Esophagus squamous epithelium (tissue), 5 donors: Measurements from ENCODE around the gene ZBTB33. TPM values are rescaled to one million over a fixed set of nuclear protein-coding genes. Genes with fewer than 3 reads are reported as not detected.

Source experiments
- DNase-seq: peaks from one replicate; lab custom pipeline; 2025; lab: John Stamatoyannopoulos, UW
- H3K27ac ChIP-seq, 4 donors: fragments of 200-600 bp; sonication (generic); one replicate each; pipeline ENCODE4 v1.5.1; 2016 to 2019; ENCODE audit warnings: mild to moderate bottlenecking in 1 of 4
- H3K27me3 ChIP-seq, 4 donors: fragments of 200-600 bp; sonication (generic); 1 replicate in 3 of 4; 2 replicates in 1 of 4; pipeline versions ENCODE4 v1.5.1 to v1.6.0; 2017 to 2021; ENCODE audit warnings: antibody characterized with exemption in 1 of 4
- H3K36me3 ChIP-seq, 3 donors: fragments of 200-600 bp; sonication (generic); one replicate each; pipeline ENCODE4 v1.5.1; 2016 to 2019
- H3K4me1 ChIP-seq, 3 donors: fragments of 200-600 bp; sonication (generic); one replicate each; pipeline ENCODE4 v1.5.1; 2017 to 2019
- H3K4me3 ChIP-seq, 4 donors: fragments of 200-600 bp; sonication (generic); 1 replicate in 3 of 4; 2 replicates in 1 of 4; pipeline ENCODE4 v1.5.1; 2016 to 2019; ENCODE audit warnings: mild to moderate bottlenecking in 2 of 4, moderate library complexity in 1 of 4
- H3K9me3 ChIP-seq, 3 donors: fragments of 200-600 bp; sonication (generic); one replicate each; pipeline ENCODE4 v1.5.1; 2016 to 2019
- POLR2A ChIP-seq, 4 donors: fragments of 450-650 bp; IDR thresholded peaks; one replicate each; pipeline ENCODE4 v1.6.1; 2017; ENCODE audit warnings: antibody characterized with exemption in 4 of 4, mild to moderate bottlenecking in 4 of 4, moderate library complexity in 3 of 4
- WGBS, 2 donors: methylation state at CpG; one replicate each; pipeline ENCODE4 v1.1.5; 2018; 5-methylcytosine and 5-hydroxymethylcytosine counted together
- intact Hi-C: fragments of 100-400 bp; cut with DNase I; formaldehyde crosslinking; loops from one replicate; pipeline ENCODE4 v1.15.0; 2022
- total RNA-seq, 4 donors: library from RNA; depleted of rRNA; stranded (reverse); fragments of >200 nt; gene quantifications; one replicate each; pipeline ENCODE4 v1.1.0, GENCODE V29; 2016
- TF ChIP-seq, protein P1 (sequence below), 6 experiments: fragments of 450-650 bp in 4 of 6; fragments of 200-600 bp in 2 of 6; sonication (generic) in 2 of 6; IDR thresholded peaks; one replicate each; pipeline ENCODE4 v1.5.1; 2016 to 2019; ENCODE audit warnings: antibody characterized with exemption in 6 of 6, mild to moderate bottlenecking in 4 of 6, moderate library complexity in 4 of 6
- donor health status: DM: yes; HTN: yes; CAD: no.

ZBTB33 gene
- total RNA-seq, 4 donors from 2014 or later: 10.8 to 19.5 (median 15.6) TPM

DNA sequence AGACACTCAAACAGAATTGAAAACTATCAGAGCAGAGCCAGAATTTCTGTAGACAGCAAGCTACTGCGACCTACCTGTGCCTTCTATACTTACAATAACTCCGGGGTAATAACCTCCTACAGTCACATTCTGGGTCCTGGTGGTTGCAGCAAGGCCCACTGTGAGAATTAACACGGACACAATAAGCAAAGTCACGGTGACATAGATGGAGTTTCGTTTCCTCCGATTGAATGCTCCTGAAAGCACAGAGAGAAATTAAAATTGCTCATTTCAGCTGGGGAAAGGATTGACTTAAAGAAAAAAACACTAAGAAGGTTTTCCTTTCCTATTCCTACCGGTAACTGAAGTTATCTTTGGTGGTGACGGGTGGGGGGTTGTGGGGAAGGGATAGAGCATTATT is 53.6 kb downstream of the ZBTB33 start:
- Histone ChIP-seq H3K27ac (no peak overlapping the region), H3K4me1 (peaks cover 0 to 7% (median 4%) of the 10 kb centered on the region in 3 donors), H3K9me3 (no peaks in the 10 kb centered on the region), H3K36me3 (no peaks in the 10 kb centered on the region), H3K4me3 (no peak overlapping the region), H3K27me3 (peaks cover 0 to 15% (median 1%) of the 10 kb centered on the region in 4 donors)
- DNase-seq: no peak
- no peak for TF ChIP-seq POLR2A (IDR thresholded peaks at IDR 0.05)
- TF ChIP-seq, protein P1, sequence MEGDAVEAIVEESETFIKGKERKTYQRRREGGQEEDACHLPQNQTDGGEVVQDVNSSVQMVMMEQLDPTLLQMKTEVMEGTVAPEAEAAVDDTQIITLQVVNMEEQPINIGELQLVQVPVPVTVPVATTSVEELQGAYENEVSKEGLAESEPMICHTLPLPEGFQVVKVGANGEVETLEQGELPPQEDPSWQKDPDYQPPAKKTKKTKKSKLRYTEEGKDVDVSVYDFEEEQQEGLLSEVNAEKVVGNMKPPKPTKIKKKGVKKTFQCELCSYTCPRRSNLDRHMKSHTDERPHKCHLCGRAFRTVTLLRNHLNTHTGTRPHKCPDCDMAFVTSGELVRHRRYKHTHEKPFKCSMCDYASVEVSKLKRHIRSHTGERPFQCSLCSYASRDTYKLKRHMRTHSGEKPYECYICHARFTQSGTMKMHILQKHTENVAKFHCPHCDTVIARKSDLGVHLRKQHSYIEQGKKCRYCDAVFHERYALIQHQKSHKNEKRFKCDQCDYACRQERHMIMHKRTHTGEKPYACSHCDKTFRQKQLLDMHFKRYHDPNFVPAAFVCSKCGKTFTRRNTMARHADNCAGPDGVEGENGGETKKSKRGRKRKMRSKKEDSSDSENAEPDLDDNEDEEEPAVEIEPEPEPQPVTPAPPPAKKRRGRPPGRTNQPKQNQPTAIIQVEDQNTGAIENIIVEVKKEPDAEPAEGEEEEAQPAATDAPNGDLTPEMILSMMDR (IDR thresholded peaks at IDR 0.05): no peak
- intact Hi-C loops: no loop called here
- WGBS, 2 donors: 71 to 76% methylated on average over 6 to 8 of the region's 8 CpGs

DNA sequence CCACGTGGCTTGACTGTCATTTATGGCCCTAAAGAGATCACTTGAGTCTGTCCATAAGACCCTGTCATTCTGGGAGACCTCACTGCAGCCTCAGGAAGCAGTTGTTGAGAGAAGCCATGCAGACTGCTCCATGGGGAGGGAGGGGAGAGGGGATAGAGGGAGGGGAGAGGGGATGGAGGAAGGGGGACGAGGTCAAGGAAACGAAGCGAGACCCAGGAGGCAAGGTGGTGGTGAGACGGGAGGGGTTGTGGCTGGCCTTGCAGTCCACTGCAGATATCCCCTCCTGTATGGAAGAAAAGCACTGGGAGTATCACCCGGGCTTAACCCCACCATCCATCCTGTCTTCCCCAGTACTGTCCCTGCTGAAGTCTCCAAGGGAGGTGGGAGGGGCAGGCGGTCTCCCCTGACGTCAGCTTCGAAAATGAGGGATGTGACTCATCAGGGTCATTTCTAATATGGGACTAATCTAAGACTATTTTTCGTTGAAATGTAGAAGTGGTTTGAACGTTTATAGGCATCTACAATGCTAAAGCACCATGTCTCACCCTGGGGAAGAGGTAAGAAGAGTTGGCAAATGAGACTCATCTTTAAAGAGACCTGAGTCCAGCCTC is 55.0 kb downstream of the ZBTB33 start:
- TF ChIP-seq POLR2A (IDR thresholded peaks at IDR 0.05): no peak
- TF ChIP-seq, protein P1 (IDR thresholded peaks at IDR 0.05): no peak
- intact Hi-C loops: no loop called here
- H3K9me3 ChIP-seq: no peaks in the 10 kb centered on the region
- H3K36me3 ChIP-seq: no peaks in the 10 kb centered on the region
- H3K27me3 ChIP-seq: peaks cover 0 to 23% (median 1%) of the 10 kb centered on the region in 4 donors
- no peak overlapping the region for H3K27ac ChIP-seq
- DNase-seq: no peak
- H3K4me3 ChIP-seq: no peak overlapping the region
- WGBS, 2 donors: 50 to 86% methylated on average over 6 to 11 of the region's 11 CpGs
- peaks cover 0 to 19% (median 4%) of the 10 kb centered on the region in 3 donors for H3K4me1 ChIP-seq

DNA sequence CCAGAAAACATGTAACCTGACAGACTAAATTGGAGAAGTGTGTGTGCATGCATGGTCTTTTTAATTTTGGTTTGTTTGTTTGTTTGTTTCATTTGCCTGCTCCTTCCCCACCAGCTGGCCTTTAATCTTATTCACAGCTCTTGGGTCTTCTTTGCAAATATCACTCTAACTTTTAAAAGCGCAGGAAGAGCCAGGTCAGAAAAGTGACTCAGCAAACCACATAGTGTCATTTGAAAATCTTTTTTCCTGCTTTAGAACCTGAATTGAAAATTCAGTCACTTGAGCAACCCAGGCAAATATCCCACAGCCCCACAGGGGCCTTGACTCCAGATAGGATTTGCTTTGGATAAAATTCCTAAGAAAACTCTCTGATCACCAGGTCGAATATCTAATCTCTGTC is 56.0 kb downstream of the ZBTB33 start:
- no peak overlapping the region for H3K27ac ChIP-seq
- intact Hi-C loops: no loop called here
- H3K36me3 ChIP-seq: no peaks in the 10 kb centered on the region
- DNase-seq: no peak
- H3K4me1 ChIP-seq: peaks cover 0 to 27% (median 8%) of the 10 kb centered on the region in 3 donors
- 59 to 72% methylated on average over 2 of the region's 2 CpGs for WGBS, 2 donors
- TF ChIP-seq, protein P1 (IDR thresholded peaks at IDR 0.05): no peak
- TF ChIP-seq POLR2A (IDR thresholded peaks at IDR 0.05): no peak
- peaks cover 0 to 30% (median 1%) of the 10 kb centered on the region in 4 donors for H3K27me3 ChIP-seq
- no peak overlapping the region for H3K4me3 ChIP-seq
- H3K9me3 ChIP-seq: no peaks in the 10 kb centered on the region

Other genes with a start within 250 kb of the ZBTB33 start
- not detected for gene RHOXF2B, start 173.1 kb upstream of the ZBTB33 start, total RNA-seq
- gene RHOXF1, start 134.9 kb upstream of the ZBTB33 start, total RNA-seq: not detected
- gene RHOXF2, start 92.2 kb upstream of the ZBTB33 start, total RNA-seq: not detected
- gene TMEM255A, start 60.6 kb downstream of the ZBTB33 start, total RNA-seq: 1 to 10 TPM in 2 of 4 donors, under 1 TPM in 2; 0.13 to 4.0 (median 1.7) TPM
- gene ATP1B4, start 111.3 kb downstream of the ZBTB33 start, total RNA-seq: not detected
- 100 to 1,000 TPM; 112 to 192 (median 117) TPM for gene LAMP2, start 218.5 kb downstream of the ZBTB33 start, total RNA-seq